Transverse colon (tissue), 4 donors: ENCODE results near the gene C1orf226.

Experiments used
- CTCF ChIP-seq, 5 experiments: fragments of 200-600 bp in 3 of 5; fragments of 450-650 bp in 2 of 5; sonication (generic) in 3 of 5; IDR thresholded peaks; 1 replicate in 2 of 5; 2 replicates in 3 of 5; pipeline ENCODE4 v1.5.1; 2016 to 2017; ENCODE audit warnings: antibody characterized with exemption in 5 of 5, inconsistent platforms in 3 of 5, mild to moderate bottlenecking in 2 of 5, moderate library complexity in 1 of 5
- EP300 ChIP-seq: sonication (generic); formaldehyde crosslinking; IDR thresholded peaks from one replicate; pipeline ENCODE4 v1.6.1; 2017; ENCODE audit warnings: antibody characterized with exemption, low read depth
- POLR2A ChIP-seq: fragments of 450-650 bp; IDR thresholded peaks from one replicate; pipeline ENCODE4 v1.6.1; 2016; ENCODE audit warnings: antibody characterized with exemption, mild to moderate bottlenecking, moderate library complexity
- POLR2AphosphoS5 ChIP-seq, 3 donors: sonication (generic); formaldehyde crosslinking; IDR thresholded peaks; one replicate each; pipeline ENCODE4 v1.6.1; 2016; ENCODE audit warnings: antibody characterized with exemption in 3 of 3

- TF ChIP-seq POLR2AphosphoS5 (IDR thresholded peaks at IDR 0.05) (no peak), CTCF (IDR thresholded peaks at IDR 0.05) (no peak), POLR2A (no peak), EP300 (no peak)
These were observed 38.1 kb upstream of the C1orf226 start for GRCh38 chr1:162343470-162343869.
